Psoas muscle (tissue), 8 donors: Measurements from ENCODE around the gene RTN4R. TPM values are rescaled to one million over a fixed set of nuclear protein-coding genes. Genes with fewer than 3 reads are reported as not detected.

Experiments used
- ATAC-seq, 4 donors: fragments of 200-7000 bp; cut with Tn5 transposase; one replicate each; pipeline ENCODE4 v1.9.1; 2020; ENCODE audit warnings: moderate library complexity in 3 of 4, mild to moderate bottlenecking in 2 of 4
- DNase-seq, 2 donors: peaks; one replicate each; pipeline ENCODE4 v3.0.0-alpha.2; 2020
- H3K27ac ChIP-seq: fragments of 200-600 bp; one replicate; pipeline ENCODE4 v1.8.0; 2022
- H3K27me3 ChIP-seq, 3 donors: fragments of 200-600 bp in 1 of 3; one replicate each; pipeline versions ENCODE4 v1.6.1 to v1.8.0; 2013 to 2022; ENCODE audit warnings: low read length in 2 of 3, mild to moderate bottlenecking in 2 of 3, moderate library complexity in 1 of 3; ENCODE audit not compliant: insufficient read depth in 3 of 3
- H3K36me3 ChIP-seq, 2 donors: fragments of 200-600 bp in 1 of 2; one replicate each; pipeline versions ENCODE4 v1.6.1 to v1.8.0; 2013 to 2022; ENCODE audit warnings: low read depth in 1 of 2, mild to moderate bottlenecking in 1 of 2, moderate library complexity in 1 of 2; ENCODE audit not compliant: insufficient read depth in 1 of 2
- H3K4me1 ChIP-seq: fragments of 200-600 bp; one replicate; pipeline ENCODE4 v1.8.0; 2022
- H3K4me3 ChIP-seq: fragments of 200-600 bp; one replicate; pipeline ENCODE4 v1.8.0; 2022; ENCODE audit warnings: mild to moderate bottlenecking
- H3K9me3 ChIP-seq: fragments of 200-600 bp; one replicate; pipeline ENCODE4 v1.8.0; 2022
- WGBS, 3 donors: extraction: QIAGEN DNeasy Blood & Tissue Kit; methylation state at CpG; one replicate each; pipeline versions ENCODE4 v1.1.6 to v1.1.7; 2013; 5-methylcytosine and 5-hydroxymethylcytosine counted together
- intact Hi-C, 2 donors: fragments of 100-400 bp; cut with DNase I; formaldehyde crosslinking; loops; one replicate each; pipeline versions ENCODE4 v1.11.0 to v1.14.2; 2022
- polyA plus RNA-seq, 3 donors: library from polyadenylated mRNA; stranded (reverse); fragments of 200-250 nt; gene quantifications; one replicate each; pipeline ENCODE4 v1.2.3, GENCODE V29; 2013
- total RNA-seq, 4 donors: library from RNA; stranded (reverse); fragmentation: NEBNext Ultra II Directional in 2 of 4; extraction: Animal tissue kit (Norgen Biotek cat#: 25700) in 2 of 4; gene quantifications; one replicate each; pipeline versions ENCODE4 v1.2.1 to v1.2.4, GENCODE V29; 2021 to 2023
- TF ChIP-seq, protein P1 (sequence below): fragments of 200-600 bp; IDR thresholded peaks from one replicate; pipeline ENCODE4 v1.8.0; 2022; ENCODE audit warnings: antibody characterized with exemption
- donor health status: healthy with polysubstance abuse.
- donor health status: DM: no; HTN: no; CAD: no; lungs with moderate emphysema.
- donor health status: Bipolar disorder and iron deficiency.
- donor health status: healthy.
- donor health status: DM: yes; HTN: yes; CAD: no.
- donor health status: DM: no; HTN: no; CAD: no.
- donor health status: DM: no; HTN: no; CAD: no.
- donor health status: DM: yes; HTN: yes; CAD: no.

Gene RTN4R
- total and polyA plus RNA-seq, 7 donors, result 0.12 to 2.4 (median 0.36) TPM

DNA sequence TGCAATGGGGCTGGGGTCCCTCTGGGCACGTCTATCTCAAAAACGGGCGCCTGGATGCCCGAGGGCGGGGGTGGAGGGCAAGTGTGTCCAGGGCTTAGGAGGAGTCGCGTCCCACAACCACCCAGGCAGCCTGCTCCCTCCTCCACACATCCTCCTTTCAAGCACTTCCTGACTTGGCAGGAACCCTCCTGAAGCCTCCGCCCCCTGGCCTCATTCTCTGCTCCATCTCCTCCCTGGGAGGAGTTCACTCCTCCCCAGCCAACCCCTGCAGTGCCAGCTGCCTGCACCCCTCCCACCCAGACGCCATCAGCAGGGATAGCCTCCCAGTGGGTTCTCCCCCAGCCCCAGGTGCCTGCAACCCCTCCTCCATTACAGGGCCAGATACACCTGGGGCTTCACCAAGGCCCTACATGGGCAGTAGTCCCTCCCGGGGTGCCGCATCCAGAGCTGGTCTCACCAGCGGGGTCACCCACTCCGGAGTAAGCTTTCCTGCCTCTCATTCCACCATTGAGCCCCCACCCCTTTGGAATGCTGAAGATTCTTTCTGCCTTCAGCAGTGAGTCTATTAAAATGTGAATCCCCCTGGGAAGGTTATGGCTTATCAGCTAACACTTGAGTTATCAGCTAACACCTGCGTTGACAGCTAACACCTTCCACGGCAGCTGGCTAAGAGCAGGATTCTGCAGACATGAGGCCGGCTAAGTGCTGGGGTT lies 24.4 kb downstream of the RTN4R start:
- no peaks in the 10 kb centered on the region for H3K9me3 ChIP-seq
- WGBS, 3 donors, result 39 to 55% (median 44%) methylated on average over 16 of the region's 16 CpGs
- no peaks in the 10 kb centered on the region for H3K36me3 ChIP-seq
- ATAC-seq (peak in 1 of 4 donors; percentile 38), DNase-seq (peak in 1 of 2 donors; percentile 39)
- no peak overlapping the region for H3K4me3 ChIP-seq
- intact Hi-C loops, result loop anchor here in 1 of 2 donors (5.0 kb wide), 1 partner anchor 61 kb away; no protein-coding TSS in a partner anchor
- peaks cover 9% of the 10 kb centered on the region for H3K4me1 ChIP-seq
- TF ChIP-seq, protein P1, sequence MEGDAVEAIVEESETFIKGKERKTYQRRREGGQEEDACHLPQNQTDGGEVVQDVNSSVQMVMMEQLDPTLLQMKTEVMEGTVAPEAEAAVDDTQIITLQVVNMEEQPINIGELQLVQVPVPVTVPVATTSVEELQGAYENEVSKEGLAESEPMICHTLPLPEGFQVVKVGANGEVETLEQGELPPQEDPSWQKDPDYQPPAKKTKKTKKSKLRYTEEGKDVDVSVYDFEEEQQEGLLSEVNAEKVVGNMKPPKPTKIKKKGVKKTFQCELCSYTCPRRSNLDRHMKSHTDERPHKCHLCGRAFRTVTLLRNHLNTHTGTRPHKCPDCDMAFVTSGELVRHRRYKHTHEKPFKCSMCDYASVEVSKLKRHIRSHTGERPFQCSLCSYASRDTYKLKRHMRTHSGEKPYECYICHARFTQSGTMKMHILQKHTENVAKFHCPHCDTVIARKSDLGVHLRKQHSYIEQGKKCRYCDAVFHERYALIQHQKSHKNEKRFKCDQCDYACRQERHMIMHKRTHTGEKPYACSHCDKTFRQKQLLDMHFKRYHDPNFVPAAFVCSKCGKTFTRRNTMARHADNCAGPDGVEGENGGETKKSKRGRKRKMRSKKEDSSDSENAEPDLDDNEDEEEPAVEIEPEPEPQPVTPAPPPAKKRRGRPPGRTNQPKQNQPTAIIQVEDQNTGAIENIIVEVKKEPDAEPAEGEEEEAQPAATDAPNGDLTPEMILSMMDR, result no peak
- H3K27ac ChIP-seq, result no peak overlapping the region
- no peaks in the 10 kb centered on the region for H3K27me3 ChIP-seq

DNA sequence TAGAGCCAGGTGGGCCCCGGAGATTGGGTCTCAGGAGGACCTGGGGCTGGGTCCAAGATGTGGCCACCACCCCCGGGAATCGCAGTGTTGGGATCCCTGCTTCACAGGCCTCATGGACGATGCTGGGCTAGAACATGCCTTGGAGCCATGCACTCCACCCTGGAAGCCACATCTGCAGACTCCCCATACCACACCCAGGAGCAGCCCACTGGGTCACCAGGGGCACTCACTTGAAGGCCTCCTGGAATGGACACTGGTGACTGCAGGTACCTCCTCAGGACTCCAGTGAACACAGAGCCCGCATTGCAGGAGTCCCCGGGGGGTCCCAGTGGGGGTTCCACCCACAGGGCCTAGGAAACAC lies 25.0 kb downstream of the RTN4R start:
- no peaks in the 10 kb centered on the region for H3K9me3 ChIP-seq
- H3K36me3 ChIP-seq, result no peaks in the 10 kb centered on the region
- ATAC-seq (no peak), DNase-seq (no peak)
- no peaks in the 10 kb centered on the region for H3K27me3 ChIP-seq
- 60 to 67% (median 64%) methylated on average over 6 of the region's 6 CpGs for WGBS, 3 donors
- no peak overlapping the region for H3K27ac ChIP-seq
- no peak overlapping the region for H3K4me3 ChIP-seq
- TF ChIP-seq, protein P1, result no peak
- intact Hi-C loops, result loop anchor here in 1 of 2 donors (5.0 kb wide), 1 partner anchor 61 kb away; no protein-coding TSS in a partner anchor
- H3K4me1 ChIP-seq, result peaks cover 12% of the 10 kb centered on the region

DNA sequence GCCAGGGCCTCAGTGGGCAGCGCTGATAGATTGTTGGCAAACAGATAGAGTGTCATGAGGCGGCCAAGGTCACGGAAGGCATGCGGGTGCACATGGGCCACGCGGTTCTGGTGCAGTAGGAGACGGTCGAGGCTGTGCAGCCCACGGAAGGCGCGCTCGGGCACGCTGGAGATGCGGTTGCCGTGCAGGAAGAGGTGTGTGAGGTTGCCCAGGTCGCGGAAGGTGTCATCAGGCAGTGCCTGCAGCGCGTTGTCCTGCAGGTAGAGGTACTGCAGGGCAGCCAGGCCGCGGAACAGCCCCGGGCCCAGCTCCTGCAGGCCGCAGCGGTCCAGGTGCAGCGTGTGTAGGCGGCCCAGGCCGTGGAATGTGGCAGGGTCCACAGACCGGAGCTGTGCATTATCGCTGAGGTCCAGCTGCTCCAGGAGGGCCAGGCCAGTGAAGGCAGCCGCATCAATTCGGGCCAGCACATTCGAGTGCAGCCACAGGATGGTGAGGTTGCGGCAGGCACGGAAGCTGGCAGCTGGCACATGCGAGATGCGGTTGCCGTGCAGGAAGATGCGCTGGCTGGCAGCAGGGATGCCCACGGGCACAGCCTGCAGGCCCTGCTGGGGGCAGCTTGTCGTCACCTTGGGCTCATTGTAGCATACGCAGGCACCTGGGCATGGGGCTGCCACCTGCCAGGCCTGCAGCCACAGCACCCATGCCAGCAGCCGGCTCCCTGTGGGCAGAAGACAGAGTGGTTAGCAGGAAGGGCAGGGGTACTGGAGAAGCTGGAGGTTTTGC lies 25.5 kb downstream of the RTN4R start:
- Histone ChIP-seq H3K27ac (no peak overlapping the region), H3K9me3 (no peaks in the 10 kb centered on the region), H3K27me3 (no peaks in the 10 kb centered on the region), H3K36me3 (no peaks in the 10 kb centered on the region), H3K4me1 (peaks cover 12% of the 10 kb centered on the region), H3K4me3 (no peak overlapping the region)
- 94 to 95% (median 94%) methylated on average over 42 of the region's 42 CpGs for WGBS, 3 donors
- TF ChIP-seq, protein P1, result no peak
- intact Hi-C loops, result loop anchor here in 1 of 2 donors (5.0 kb wide), 1 partner anchor 60 kb away; no protein-coding TSS in a partner anchor
- ATAC-seq (no peak), DNase-seq (no peak)

DNA sequence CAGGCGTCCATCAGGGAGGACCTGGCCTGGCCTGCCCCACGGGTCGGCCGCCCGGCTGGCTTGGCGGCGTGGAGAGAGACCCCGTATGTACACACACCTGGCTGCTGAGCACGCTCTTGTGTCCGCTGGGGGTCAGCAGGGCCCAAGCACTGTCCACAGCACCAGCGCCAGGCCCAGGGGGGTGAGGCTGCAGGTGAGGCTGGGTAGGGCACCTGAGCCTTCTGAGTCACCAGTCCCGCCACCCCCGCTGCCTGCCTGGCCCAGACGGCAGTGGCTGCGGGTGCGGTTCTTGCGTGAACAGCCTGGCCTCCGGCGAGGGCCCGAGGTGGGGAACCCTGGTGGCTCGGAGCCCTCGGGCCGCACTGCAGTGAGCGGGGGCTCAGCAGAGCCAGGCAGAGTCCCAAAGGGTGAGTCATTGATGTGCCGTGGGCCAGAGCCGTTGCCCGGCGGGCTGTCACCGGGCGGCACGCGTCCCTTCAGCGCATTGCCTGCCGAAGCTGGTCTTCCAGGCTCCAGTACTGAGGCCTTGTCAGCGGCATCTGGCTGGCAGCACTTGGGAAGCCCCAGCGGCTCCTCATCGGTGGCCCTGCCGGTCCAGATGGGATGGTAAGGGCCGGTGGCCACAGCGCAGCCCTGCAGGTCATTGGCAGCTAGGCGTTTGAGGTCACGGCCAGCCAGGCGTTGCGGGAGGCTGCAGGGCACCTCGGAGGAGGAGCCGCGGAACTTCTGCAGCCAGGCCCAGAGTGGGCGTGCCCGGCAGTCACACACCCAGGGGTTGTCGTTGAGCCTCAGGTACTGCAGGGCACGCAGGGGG lies 26.3 kb downstream of the RTN4R start:
- DNase-seq, result no peak
- H3K27me3 ChIP-seq, result no peaks in the 10 kb centered on the region
- peak in 3 of 4 donors; percentile 29 to 44 (median 36) for ATAC-seq
- TF ChIP-seq, protein P1, result no peak
- peaks cover 12% of the 10 kb centered on the region for H3K4me1 ChIP-seq
- intact Hi-C loops, result loop anchor here in 1 of 2 donors (5.0 kb wide), 1 partner anchor 59 kb away; no protein-coding TSS in a partner anchor
- no peaks in the 10 kb centered on the region for H3K36me3 ChIP-seq
- WGBS, 3 donors, result 62 to 77% (median 62%) methylated on average over 50 to 51 of the region's 51 CpGs
- H3K4me3 ChIP-seq, result no peak overlapping the region
- H3K27ac ChIP-seq, result no peak overlapping the region
- H3K9me3 ChIP-seq, result no peaks in the 10 kb centered on the region
